Hepatocyte (in vitro differentiated cells): ENCODE results near the gene LMCD1.

Experiments used
- EZH2 ChIP-seq: fragments of 200-600 bp; sonication (generic); IDR thresholded peaks from 2 replicates; pipeline ENCODE4 v1.6.1; 2016; ENCODE audit warnings: antibody characterized with exemption, mild to moderate bottlenecking, borderline replicate concordance
- EZH2phosphoT487 ChIP-seq: fragments of 200-600 bp; sonication (generic); IDR thresholded peaks from one replicate; pipeline ENCODE4 v1.6.1; 2018; ENCODE audit warnings: antibody characterized with exemption, mild to moderate bottlenecking, low read depth, moderate library complexity; ENCODE audit not compliant: unreplicated experiment, severe bottlenecking
- TF ChIP-seq, protein P1 (sequence below): fragments of 200-600 bp; sonication (generic); IDR thresholded peaks from 2 replicates; pipeline ENCODE4 v1.5.1; 2016; ENCODE audit warnings: antibody characterized with exemption, mild to moderate bottlenecking; ENCODE audit not compliant: poor library complexity

DNA sequence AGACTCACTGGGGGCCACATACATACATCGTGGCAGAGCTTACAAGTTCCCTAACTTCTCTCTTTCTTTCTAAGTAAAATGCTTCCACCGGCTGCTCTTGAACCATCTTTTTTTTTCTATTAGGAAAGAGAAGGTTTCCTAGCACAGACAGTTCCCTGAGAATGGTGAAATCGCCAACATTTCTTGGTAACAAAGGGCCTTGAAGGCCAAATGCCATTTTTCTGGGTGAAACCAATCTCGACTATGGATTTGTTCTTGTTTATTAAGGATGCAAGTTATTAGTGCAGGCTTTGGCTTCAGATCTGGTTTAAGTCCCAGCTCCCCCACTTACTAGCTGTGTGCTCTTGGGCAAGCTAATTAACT, 3.0 kb downstream of the LMCD1 start:
- TF ChIP-seq, protein P1, sequence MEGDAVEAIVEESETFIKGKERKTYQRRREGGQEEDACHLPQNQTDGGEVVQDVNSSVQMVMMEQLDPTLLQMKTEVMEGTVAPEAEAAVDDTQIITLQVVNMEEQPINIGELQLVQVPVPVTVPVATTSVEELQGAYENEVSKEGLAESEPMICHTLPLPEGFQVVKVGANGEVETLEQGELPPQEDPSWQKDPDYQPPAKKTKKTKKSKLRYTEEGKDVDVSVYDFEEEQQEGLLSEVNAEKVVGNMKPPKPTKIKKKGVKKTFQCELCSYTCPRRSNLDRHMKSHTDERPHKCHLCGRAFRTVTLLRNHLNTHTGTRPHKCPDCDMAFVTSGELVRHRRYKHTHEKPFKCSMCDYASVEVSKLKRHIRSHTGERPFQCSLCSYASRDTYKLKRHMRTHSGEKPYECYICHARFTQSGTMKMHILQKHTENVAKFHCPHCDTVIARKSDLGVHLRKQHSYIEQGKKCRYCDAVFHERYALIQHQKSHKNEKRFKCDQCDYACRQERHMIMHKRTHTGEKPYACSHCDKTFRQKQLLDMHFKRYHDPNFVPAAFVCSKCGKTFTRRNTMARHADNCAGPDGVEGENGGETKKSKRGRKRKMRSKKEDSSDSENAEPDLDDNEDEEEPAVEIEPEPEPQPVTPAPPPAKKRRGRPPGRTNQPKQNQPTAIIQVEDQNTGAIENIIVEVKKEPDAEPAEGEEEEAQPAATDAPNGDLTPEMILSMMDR, result no peak
- TF ChIP-seq EZH2, result no peak
- no peak for TF ChIP-seq EZH2phosphoT487
